ENCODE data around the gene PMFBP1. TPM values are rescaled to one million over a fixed set of nuclear protein-coding genes. Genes with fewer than 3 reads are reported as not detected.

The PMFBP1 gene
- polyA plus RNA-seq, 1 donor (not counting 4 experiments of a cell fraction or from before 2014, with no cell fraction given), result 0.92 TPM

DNA sequence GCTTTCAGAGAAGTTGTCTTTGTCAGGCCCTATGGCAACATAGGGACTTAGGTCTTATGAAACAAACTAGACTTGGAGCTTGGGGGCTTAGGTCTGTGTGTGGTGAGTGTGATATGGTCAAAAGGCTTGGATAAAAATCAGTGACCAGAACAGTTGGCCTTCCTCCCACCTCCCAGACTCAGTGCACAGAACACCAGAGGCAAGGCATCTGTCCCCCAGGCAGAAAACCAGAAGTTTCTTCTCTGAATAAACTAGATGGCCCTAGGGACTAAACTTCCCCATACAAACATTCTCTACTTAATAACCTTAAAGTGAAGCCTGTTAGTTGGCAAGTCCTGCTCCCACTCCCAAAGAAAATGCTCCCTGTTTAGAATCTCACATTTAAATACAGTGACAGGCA lies 39.2 kb upstream of the PMFBP1 start:
- no peak for DNase-seq (ENCODE audit: low read depth, low spot score)
- FAIRE-seq, result no peak
- Histone ChIP-seq H3K36me3 (ENCODE audit: control insufficient read depth in 2 of 2, extremely low read depth in 1 of 2, insufficient read depth in 2 of 2, low read length in 2 of 2) (no peaks in the 10 kb centered on the region), H3K27me3 (ENCODE audit: control insufficient read depth, extremely low read depth, insufficient read depth, low read length) (no peaks in the 10 kb centered on the region), H3K9me3 (ENCODE audit: control insufficient read depth, low read depth, low read length) (no peaks in the 10 kb centered on the region), H3K4me1 (ENCODE audit: control insufficient read depth, extremely low read depth, insufficient read depth, low read length) (no peaks in the 10 kb centered on the region), H4K20me1 (ENCODE audit: control insufficient read depth, extremely low read depth, insufficient read depth, low read length) (no peaks in the 10 kb centered on the region), H3K4me2 (ENCODE audit: control insufficient read depth, extremely low read depth, insufficient read depth, low read depth, low read length) (no peak overlapping the region), H3K9ac (ENCODE audit: control insufficient read depth, extremely low read depth, insufficient read depth, low read length) (no peak overlapping the region), H3K4me3 (ENCODE audit: control insufficient read depth in 2 of 3, extremely low read depth in 1 of 3, insufficient read depth in 2 of 3, low read depth in 1 of 3, low read length in 3 of 3) (no peak overlapping the region), H3K27ac (ENCODE audit: control insufficient read depth, insufficient read depth, low read length) (no peak overlapping the region), H3K79me2 (ENCODE audit: control insufficient read depth, insufficient read depth, low read length) (no peaks in the 10 kb centered on the region), H3K9me1 (ENCODE audit: control insufficient read depth, extremely low read depth, insufficient read depth, low read length) (no peaks in the 10 kb centered on the region), H2AFZ (ENCODE audit: control insufficient read depth, low read length) (no peak overlapping the region)
- no peak for TF ChIP-seq EZH2 (IDR thresholded peaks at IDR 0.05; ENCODE audit: low read length)
- no peak for TF ChIP-seq CTCF (optimal IDR thresholded peaks at IDR 0.05 in 1 of 3, IDR thresholded peaks at IDR 0.05 in 1 of 3, conservative IDR thresholded peaks at IDR 0.05 in 1 of 3; ENCODE audit: extremely low read depth in 1 of 3, insufficient read depth in 2 of 3, low read length in 3 of 3)
- dilution Hi-C loops (cut with MboI; ENCODE audit: extremely low pct_ligation_motif_present, low sequenced_read_pairs), result no loop called here

DNA sequence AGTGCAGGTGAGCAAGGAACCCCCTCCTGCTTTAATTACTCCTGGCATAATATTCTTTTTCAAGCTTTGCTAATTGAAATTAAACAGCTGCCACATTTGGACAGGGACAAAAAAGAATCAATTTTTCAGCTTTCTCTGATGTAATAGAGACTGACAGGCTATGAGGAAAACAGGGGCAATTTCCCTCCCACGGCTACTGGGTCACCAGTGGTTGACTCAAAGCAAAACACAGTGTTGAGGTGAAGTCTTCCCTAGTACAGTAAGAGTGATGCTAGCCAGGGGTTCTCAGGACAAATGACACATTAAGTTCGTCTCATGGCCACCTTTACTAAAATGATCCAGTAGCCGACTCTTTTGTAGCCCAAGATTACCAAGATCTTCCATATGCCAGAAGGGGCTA lies 38.6 kb upstream of the PMFBP1 start:
- TF ChIP-seq EZH2 (IDR thresholded peaks at IDR 0.05; ENCODE audit: low read length), result no peak
- no peak for TF ChIP-seq CTCF (optimal IDR thresholded peaks at IDR 0.05 in 1 of 3, IDR thresholded peaks at IDR 0.05 in 1 of 3, conservative IDR thresholded peaks at IDR 0.05 in 1 of 3; ENCODE audit: extremely low read depth in 1 of 3, insufficient read depth in 2 of 3, low read length in 3 of 3)
- H2AFZ ChIP-seq (ENCODE audit: control insufficient read depth, low read length), result no peak overlapping the region
- no peaks in the 10 kb centered on the region for H3K79me2 ChIP-seq (ENCODE audit: control insufficient read depth, insufficient read depth, low read length)
- dilution Hi-C loops (cut with MboI; ENCODE audit: extremely low pct_ligation_motif_present, low sequenced_read_pairs), result no loop called here
- H3K27ac ChIP-seq (ENCODE audit: control insufficient read depth, insufficient read depth, low read length), result no peak overlapping the region
- FAIRE-seq (no peak), DNase-seq (ENCODE audit: low read depth, low spot score) (no peak)
- no peak overlapping the region for H3K4me3 ChIP-seq (ENCODE audit: control insufficient read depth in 2 of 3, extremely low read depth in 1 of 3, insufficient read depth in 2 of 3, low read depth in 1 of 3, low read length in 3 of 3)
- H3K9ac ChIP-seq (ENCODE audit: control insufficient read depth, extremely low read depth, insufficient read depth, low read length), result no peak overlapping the region
- H3K27me3 ChIP-seq (ENCODE audit: control insufficient read depth, extremely low read depth, insufficient read depth, low read length), result no peaks in the 10 kb centered on the region
- no peaks in the 10 kb centered on the region for H3K9me3 ChIP-seq (ENCODE audit: control insufficient read depth, low read depth, low read length)
- H4K20me1 ChIP-seq (ENCODE audit: control insufficient read depth, extremely low read depth, insufficient read depth, low read length), result no peaks in the 10 kb centered on the region
- no peaks in the 10 kb centered on the region for H3K4me1 ChIP-seq (ENCODE audit: control insufficient read depth, extremely low read depth, insufficient read depth, low read length)
- H3K9me1 ChIP-seq (ENCODE audit: control insufficient read depth, extremely low read depth, insufficient read depth, low read length), result no peaks in the 10 kb centered on the region
- no peak overlapping the region for H3K4me2 ChIP-seq (ENCODE audit: control insufficient read depth, extremely low read depth, insufficient read depth, low read depth, low read length)
- no peaks in the 10 kb centered on the region for H3K36me3 ChIP-seq (ENCODE audit: control insufficient read depth in 2 of 2, extremely low read depth in 1 of 2, insufficient read depth in 2 of 2, low read length in 2 of 2)

All from keratinocyte (primary cell).